AG04449 (cell line): Measurements from ENCODE around the gene GRB2.

ENCODE experiments used
- CTCF ChIA-PET: fragments of 350-600 bp; formaldehyde crosslinking; extraction: SDS; loops from one replicate; lab custom pipeline; 2021; ENCODE audit warnings: antibody characterized with exemption; lab: Yijun Ruan, JAX
- POLR2A ChIA-PET: fragments of 400-600, 350-600 bp; formaldehyde crosslinking; extraction: SDS; loops from one replicate; lab custom pipeline; 2020; ENCODE audit warnings: antibody characterized with exemption, inconsistent platforms; lab: Yijun Ruan, JAX
- DNase-seq: peaks from one replicate; pipeline ENCODE4 v3.0.0-alpha.2; 2010; ENCODE audit warnings: low read depth, low spot score
- H3K4me3 ChIP-seq: 2 replicates; pipeline ENCODE4 v1.5.1; 2011; ENCODE audit warnings: low read depth, mild to moderate bottlenecking, control low read depth, low read length
- CTCF ChIP-seq: IDR thresholded peaks from one replicate; pipeline ENCODE4 v1.5.1; 2011; ENCODE audit warnings: mild to moderate bottlenecking, moderate library complexity, low read length, control low read depth, inconsistent platforms; ENCODE audit not compliant: insufficient read depth; ENCODE audit errors: missing control alignments

The GRB2 gene

GRCh38 chr17:75321506-75321905 is 84.0 kb downstream of the GRB2 start:
- DNase-seq, result no peak

GRCh38 chr17:75319904-75320691 is 85.4 kb downstream of the GRB2 start:
- CTCF ChIA-PET, result interaction anchor here (1.2 to 11.5 kb wide), 11 partner anchors 9 to 92 kb away, joined by 3 to 148 read pairs (median 24); partner anchors contain the start of genes GRB2 and MIF4GD
- POLR2A ChIA-PET, result interaction anchor here (0.6 kb wide), 2 partner anchors 16 to 45 kb away, joined by 3 read pairs; no protein-coding TSS in a partner anchor
- no peak for DNase-seq

More at GRCh38 chr17:75321506-75321905, 84.0 kb downstream of the GRB2 start:
- POLR2A ChIA-PET, result no interaction called here
- no peak for TF ChIP-seq CTCF
- CTCF ChIA-PET, result interaction anchor here (0.9 to 11.5 kb wide), 20 partner anchors 11 to 195 kb away, joined by 3 to 148 read pairs (median 15); partner anchors contain the start of genes GRB2, MIF4GD, SLC25A19 and TSEN54
- no peak overlapping the region for H3K4me3 ChIP-seq

GRCh38 chr17:75318615-75319222 is 86.8 kb downstream of the GRB2 start:
- ChIA-PET POLR2A (no interaction called here), CTCF (interaction anchor here (1.5 to 11.5 kb wide), 4 partner anchors 12 to 94 kb away, joined by 4 to 148 read pairs (median 39); no protein-coding TSS in a partner anchor)
- no peak for TF ChIP-seq CTCF

More at GRCh38 chr17:75319904-75320691, 85.4 kb downstream of the GRB2 start:
- H3K4me3 ChIP-seq, result no peak overlapping the region
- no peak for TF ChIP-seq CTCF

GRCh38 chr17:75318211-75318610 is 87.3 kb downstream of the GRB2 start:
- TF ChIP-seq CTCF, result no peak
- POLR2A ChIA-PET, result no interaction called here
- no peak overlapping the region for H3K4me3 ChIP-seq

More at GRCh38 chr17:75318615-75319222, 86.8 kb downstream of the GRB2 start:
- no peak for DNase-seq
- no peak overlapping the region for H3K4me3 ChIP-seq

GRCh38 chr17:75317671-75318070 is 87.8 kb downstream of the GRB2 start:
- no peak for DNase-seq
- TF ChIP-seq CTCF, result no peak
- CTCF ChIA-PET, result interaction anchor here (0.8 to 11.5 kb wide), 4 partner anchors 47 to 95 kb away, joined by 4 to 148 read pairs (median 4); partner anchors contain the start of gene MIF4GD

More at GRCh38 chr17:75318211-75318610, 87.3 kb downstream of the GRB2 start:
- CTCF ChIA-PET, result interaction anchor here (1.6 to 11.5 kb wide), 2 partner anchors 48 to 82 kb away, joined by 4 to 148 read pairs; no protein-coding TSS in a partner anchor
- DNase-seq, result no peak

More at GRCh38 chr17:75317671-75318070, 87.8 kb downstream of the GRB2 start:
- POLR2A ChIA-PET, result no interaction called here
- H3K4me3 ChIP-seq, result no peak overlapping the region
